ENCODE data around the gene DCC. TPM values are rescaled to one million over a fixed set of nuclear protein-coding genes. Genes with fewer than 3 reads are reported as not detected.

Gene DCC
- polyA plus RNA-seq, 3 donors: 6.4 to 12.7 (median 8.7) TPM

GRCh38 chr18:52991246-52991645 lies 651.2 kb downstream of the DCC start:
- no peak for DNase-seq (ENCODE audit: low read depth in 3 of 3, low spot score in 2 of 3)

- DNase-seq (ENCODE audit: low read depth in 3 of 3, low spot score in 2 of 3): no peak
These were observed 652.0 kb downstream of the DCC start for GRCh38 chr18:52992041-52992440.

GRCh38 chr18:52995875-52996274 lies 655.9 kb downstream of the DCC start:
- DNase-seq (ENCODE audit: low read depth in 3 of 3, low spot score in 2 of 3): no peak

GRCh38 chr18:52999633-53000032 lies 659.6 kb downstream of the DCC start:
- no peak for DNase-seq (ENCODE audit: low read depth in 3 of 3, low spot score in 2 of 3)

- DNase-seq (ENCODE audit: low read depth in 3 of 3, low spot score in 2 of 3): no peak
These were observed 664.8 kb downstream of the DCC start for GRCh38 chr18:53004798-53005197.

- DNase-seq (ENCODE audit: low read depth in 3 of 3, low spot score in 2 of 3): no peak
These were observed 678.8 kb downstream of the DCC start for GRCh38 chr18:53018791-53019190.

GRCh38 chr18:53025247-53025646 lies 685.2 kb downstream of the DCC start:
- DNase-seq (ENCODE audit: low read depth in 3 of 3, low spot score in 2 of 3): no peak

GRCh38 chr18:53028565-53028964 lies 688.6 kb downstream of the DCC start:
- DNase-seq (ENCODE audit: low read depth in 3 of 3, low spot score in 2 of 3): no peak

- no peak for DNase-seq (ENCODE audit: low read depth in 3 of 3, low spot score in 2 of 3)
These were observed 693.1 kb downstream of the DCC start for GRCh38 chr18:53033128-53033527.

- DNase-seq (ENCODE audit: low read depth in 3 of 3, low spot score in 2 of 3): no peak
These were observed 698.6 kb downstream of the DCC start for GRCh38 chr18:53038608-53039007.

- no peak for DNase-seq (ENCODE audit: low read depth in 3 of 3, low spot score in 2 of 3)
These were observed 700.3 kb downstream of the DCC start for GRCh38 chr18:53040286-53040685.

- no peak for DNase-seq (ENCODE audit: low read depth in 3 of 3, low spot score in 2 of 3)
These were observed 716.1 kb downstream of the DCC start for GRCh38 chr18:53056064-53056463.

GRCh38 chr18:53070788-53071187 lies 730.8 kb downstream of the DCC start:
- no peak for DNase-seq (ENCODE audit: low read depth in 3 of 3, low spot score in 2 of 3)

- DNase-seq (ENCODE audit: low read depth in 3 of 3, low spot score in 2 of 3): no peak
These were observed 740.7 kb downstream of the DCC start for GRCh38 chr18:53080687-53081086.

GRCh38 chr18:53093636-53094035 lies 753.6 kb downstream of the DCC start:
- DNase-seq (ENCODE audit: low read depth in 3 of 3, low spot score in 2 of 3): no peak

- DNase-seq (ENCODE audit: low read depth in 3 of 3, low spot score in 2 of 3): no peak
These were observed 761.6 kb downstream of the DCC start for GRCh38 chr18:53101536-53102105.

GRCh38 chr18:53114441-53114840 lies 774.4 kb downstream of the DCC start:
- DNase-seq (ENCODE audit: low read depth in 3 of 3, low spot score in 2 of 3): no peak

GRCh38 chr18:53115876-53116585 lies 776.0 kb downstream of the DCC start:
- DNase-seq (ENCODE audit: low read depth in 3 of 3, low spot score in 2 of 3): no peak

GRCh38 chr18:53117851-53118250 lies 777.9 kb downstream of the DCC start:
- no peak for DNase-seq (ENCODE audit: low read depth in 3 of 3, low spot score in 2 of 3)

- DNase-seq (ENCODE audit: low read depth in 3 of 3, low spot score in 2 of 3): no peak
These were observed 786.2 kb downstream of the DCC start for GRCh38 chr18:53126210-53126609.

GRCh38 chr18:53131001-53131400 lies 791.0 kb downstream of the DCC start:
- no peak for DNase-seq (ENCODE audit: low read depth in 3 of 3, low spot score in 2 of 3)

GRCh38 chr18:53134711-53135110 lies 794.7 kb downstream of the DCC start:
- no peak for DNase-seq (ENCODE audit: low read depth in 3 of 3, low spot score in 2 of 3)

- no peak for DNase-seq (ENCODE audit: low read depth in 3 of 3, low spot score in 2 of 3)
These were observed 795.7 kb downstream of the DCC start for GRCh38 chr18:53135654-53136053.

All from right renal cortex interstitium (tissue), 3 donors.